HAP-1 (cell line): ENCODE results near the gene PHF21A.
"Not testable (repeated sequence)": the region's sequence is repeated elsewhere in the genome, so short reads cannot be mapped to it uniquely, and the experiment has no call there.

Experiments used
- DNase-seq, 2 experiments: peaks; one replicate each; pipeline ENCODE4 v3.0.0-alpha.2; 2016 to 2020; ENCODE audit warnings: low spot score in 2 of 2
- H3K27me3 ChIP-seq: fragments of 250-450 bp; sonication (Bioruptor Pico); 2 replicates; pipeline ENCODE4 v1.5.1; 2020; ENCODE audit warnings: low read depth, mild to moderate bottlenecking, moderate library complexity
- H3K36me3 ChIP-seq: fragments of 250-450 bp; sonication (Bioruptor Pico); replicated peaks from 2 replicates; pipeline ENCODE4 v1.5.1; 2020; ENCODE audit warnings: mild to moderate bottlenecking
- H3K4me1 ChIP-seq: fragments of 250-450 bp; sonication (Bioruptor Pico); 2 replicates; pipeline ENCODE4 v1.5.1; 2020; ENCODE audit warnings: mild to moderate bottlenecking
- H3K4me3 ChIP-seq: fragments of 250-450 bp; sonication (Bioruptor Pico); 2 replicates; pipeline ENCODE4 v1.5.1; 2020; ENCODE audit warnings: mild to moderate bottlenecking, moderate library complexity
- H3K9me3 ChIP-seq: fragments of 250-450 bp; sonication (Bioruptor Pico); 2 replicates; pipeline ENCODE4 v1.5.1; 2020; ENCODE audit warnings: mild to moderate bottlenecking, moderate library complexity
- in situ Hi-C: fragments of 300-500 bp; cut with MboI; formaldehyde crosslinking; loops from 3 replicates; pipeline ENCODE4 v1.14.3; 2020; ENCODE audit warnings: low sequenced_read_pairs, inconsistent platforms, mixed read lengths

PHF21A gene

DNA sequence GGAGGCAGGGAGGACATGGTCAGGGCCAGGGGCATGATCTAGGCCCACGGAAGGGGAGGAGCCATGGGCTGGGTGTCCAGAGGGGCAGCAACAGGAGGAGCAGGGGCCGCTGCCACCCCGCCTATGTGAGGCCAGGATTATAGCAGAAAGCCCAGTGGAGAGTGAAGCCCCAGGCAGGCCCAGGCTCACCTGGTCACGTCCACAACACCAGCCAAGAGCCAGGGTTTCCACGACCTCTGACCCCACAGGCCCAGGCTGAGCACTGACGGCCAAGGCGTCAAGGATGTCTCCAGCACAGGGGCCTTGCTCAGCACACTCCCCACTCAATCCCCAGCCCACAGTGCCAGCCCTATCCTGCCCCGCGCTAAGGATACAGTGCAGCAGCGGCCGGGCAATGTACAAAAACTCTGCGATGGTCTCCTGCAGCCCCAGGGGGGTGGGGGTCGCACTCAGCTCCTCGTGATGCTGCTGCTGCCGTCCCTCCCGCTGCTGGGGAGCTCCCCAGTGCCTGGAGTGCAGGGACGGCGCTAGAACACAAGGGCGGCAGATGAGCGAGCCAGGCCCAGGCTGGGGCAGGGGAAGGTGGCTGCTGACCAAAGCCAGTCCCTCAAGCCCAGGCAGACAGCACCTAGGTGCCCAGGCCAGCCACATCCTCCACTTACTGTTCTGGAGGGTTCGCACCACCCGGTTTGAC, 207.2 kb downstream of the PHF21A start:
- Histone ChIP-seq H3K4me3 (no peak overlapping the region), H3K4me1 (peaks cover 7% of the 10 kb centered on the region), H3K9me3 (no peaks in the 10 kb centered on the region), H3K27me3 (no peaks in the 10 kb centered on the region), H3K36me3 (peaks cover 21% of the 10 kb centered on the region)
- DNase-seq, result no peak
- in situ Hi-C loops, result no loop called here

DNA sequence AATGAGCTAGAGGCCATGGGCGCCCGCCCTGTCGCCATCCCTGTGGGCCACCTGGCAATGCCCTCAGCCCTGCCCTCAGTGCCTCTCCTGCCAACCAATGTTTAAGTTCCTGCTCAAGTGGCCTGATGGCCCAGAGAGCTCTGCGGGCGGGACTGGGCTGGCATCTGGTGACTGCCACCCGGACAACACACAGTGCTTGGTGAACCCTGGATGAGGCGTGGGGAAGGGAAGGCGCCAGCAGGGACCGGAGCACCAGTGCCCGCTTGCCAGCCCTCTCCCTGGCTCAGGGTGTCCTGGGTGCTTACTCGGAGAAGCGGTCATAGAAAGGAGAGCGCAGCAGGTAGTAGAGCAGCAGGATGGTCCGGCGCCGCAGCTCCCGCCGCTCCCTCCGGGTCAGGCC, 207.7 kb downstream of the PHF21A start:
- in situ Hi-C loops, result no loop called here
- Histone ChIP-seq H3K4me3 (no peak overlapping the region), H3K4me1 (peaks cover 4% of the 10 kb centered on the region; the same call in 1 of the 2 replicates), H3K9me3 (no peaks in the 10 kb centered on the region), H3K36me3 (peaks cover 21% of the 10 kb centered on the region), H3K27me3 (no peaks in the 10 kb centered on the region)
- no peak for DNase-seq

DNA sequence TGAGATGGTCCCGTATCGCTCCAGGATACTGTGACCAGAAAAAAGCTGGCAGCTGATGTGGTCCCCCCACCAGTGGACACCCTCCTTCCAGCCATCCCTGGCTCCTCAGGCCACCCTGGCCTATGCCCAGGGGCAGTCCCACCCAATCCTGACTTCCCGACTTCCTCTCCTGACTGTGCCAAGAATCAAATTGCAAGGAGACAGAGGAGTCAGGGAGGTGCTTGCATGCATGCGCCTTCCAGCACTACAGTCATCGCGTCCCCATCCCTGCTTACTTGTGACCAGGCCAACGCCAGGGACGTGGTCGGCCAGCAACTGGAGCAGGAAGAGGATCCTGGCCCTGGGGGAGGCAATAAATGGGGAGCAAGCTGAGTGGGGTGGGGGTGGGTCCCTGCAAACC, 210.6 kb downstream of the PHF21A start:
- in situ Hi-C loops, result no loop called here
- Histone ChIP-seq H3K9me3 (no peaks in the 10 kb centered on the region), H3K36me3 (peaks cover 21% of the 10 kb centered on the region), H3K27me3 (no peaks in the 10 kb centered on the region), H3K4me1 (no peaks in the 10 kb centered on the region), H3K4me3 (no peak overlapping the region)
- DNase-seq, result no peak

DNA sequence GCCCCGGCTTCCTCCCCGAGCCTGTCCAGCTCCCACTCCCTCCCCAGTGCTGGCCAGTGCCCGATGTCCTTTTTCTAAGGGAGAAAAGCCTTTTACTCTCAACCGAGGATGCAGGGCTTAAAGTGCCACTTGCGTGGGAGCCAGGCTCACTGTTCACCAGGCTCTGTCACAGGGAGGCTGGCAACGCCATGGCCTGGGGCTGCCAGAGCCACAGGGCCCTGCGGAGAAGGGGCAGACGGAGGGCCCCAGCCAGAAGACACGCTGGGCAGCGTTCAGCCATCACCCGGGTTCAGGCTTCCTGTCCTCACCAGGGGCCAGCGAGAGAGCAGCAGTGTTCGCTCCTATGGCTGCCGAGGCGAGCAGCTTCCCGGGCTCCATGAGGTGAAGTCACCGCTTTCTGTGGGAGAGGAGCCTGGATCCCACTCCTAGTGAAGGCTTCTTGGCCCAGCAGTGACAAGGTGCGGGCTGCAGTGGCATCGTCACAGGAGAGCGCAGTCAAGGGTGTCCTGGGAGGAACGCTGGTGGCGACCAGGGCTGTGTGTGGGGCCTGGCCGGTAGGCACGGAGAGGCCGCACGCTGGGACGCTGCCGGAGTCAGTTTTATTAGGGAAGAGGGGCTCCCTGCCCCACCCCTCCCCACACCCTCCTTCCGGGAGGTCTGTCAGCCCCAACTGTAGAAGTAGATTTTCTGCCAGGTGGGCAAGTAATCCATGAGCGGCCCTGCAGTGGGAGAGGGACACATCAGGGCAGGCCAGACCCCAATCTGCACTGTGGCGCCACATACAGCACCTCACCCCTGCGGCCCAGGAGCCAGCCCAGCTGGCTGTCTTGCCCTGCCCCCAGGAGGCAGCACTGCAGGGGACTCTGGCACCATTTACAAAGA, 211.4 kb downstream of the PHF21A start:
- peaks cover 18% of the 10 kb centered on the region for H3K36me3 ChIP-seq
- no peak for DNase-seq
- no peak overlapping the region for H3K4me3 ChIP-seq
- H3K9me3 ChIP-seq, result no peaks in the 10 kb centered on the region
- in situ Hi-C loops, result loop anchor here (10.0 kb wide), 1 partner anchor 55 kb away; no protein-coding TSS in a partner anchor
- H3K27me3 ChIP-seq, result no peaks in the 10 kb centered on the region
- no peaks in the 10 kb centered on the region for H3K4me1 ChIP-seq

DNA sequence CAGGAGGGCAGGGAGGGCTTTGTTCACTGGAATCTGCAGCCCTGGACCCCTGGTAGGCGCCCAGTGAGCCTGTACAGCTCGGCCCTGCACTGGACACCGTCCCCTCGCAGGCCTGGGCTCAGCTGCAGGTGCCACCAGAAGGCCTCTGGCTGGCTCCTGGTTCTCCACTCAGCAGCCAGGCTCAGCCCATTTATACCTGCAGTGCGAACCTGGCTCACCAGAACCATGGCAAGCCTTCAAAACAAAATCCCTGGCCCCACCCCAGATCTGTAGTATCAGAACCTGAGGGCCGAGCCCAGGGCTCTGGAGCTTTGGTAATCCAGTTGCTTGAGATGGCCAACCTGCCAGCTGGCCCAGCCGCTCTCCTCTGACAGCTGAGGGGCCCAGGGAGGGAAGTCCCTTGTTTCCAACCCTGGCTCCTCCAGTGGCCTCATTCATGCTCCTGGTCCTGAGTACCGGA, 213.3 kb downstream of the PHF21A start:
- DNase-seq, result no peak
- peaks cover 1% of the 10 kb centered on the region for H3K36me3 ChIP-seq
- no peaks in the 10 kb centered on the region for H3K4me1 ChIP-seq
- no peaks in the 10 kb centered on the region for H3K9me3 ChIP-seq
- H3K4me3 ChIP-seq, result no peak overlapping the region
- in situ Hi-C loops, result loop anchor here (10.0 kb wide), 1 partner anchor 57 kb away; no protein-coding TSS in a partner anchor
- no peaks in the 10 kb centered on the region for H3K27me3 ChIP-seq

DNA sequence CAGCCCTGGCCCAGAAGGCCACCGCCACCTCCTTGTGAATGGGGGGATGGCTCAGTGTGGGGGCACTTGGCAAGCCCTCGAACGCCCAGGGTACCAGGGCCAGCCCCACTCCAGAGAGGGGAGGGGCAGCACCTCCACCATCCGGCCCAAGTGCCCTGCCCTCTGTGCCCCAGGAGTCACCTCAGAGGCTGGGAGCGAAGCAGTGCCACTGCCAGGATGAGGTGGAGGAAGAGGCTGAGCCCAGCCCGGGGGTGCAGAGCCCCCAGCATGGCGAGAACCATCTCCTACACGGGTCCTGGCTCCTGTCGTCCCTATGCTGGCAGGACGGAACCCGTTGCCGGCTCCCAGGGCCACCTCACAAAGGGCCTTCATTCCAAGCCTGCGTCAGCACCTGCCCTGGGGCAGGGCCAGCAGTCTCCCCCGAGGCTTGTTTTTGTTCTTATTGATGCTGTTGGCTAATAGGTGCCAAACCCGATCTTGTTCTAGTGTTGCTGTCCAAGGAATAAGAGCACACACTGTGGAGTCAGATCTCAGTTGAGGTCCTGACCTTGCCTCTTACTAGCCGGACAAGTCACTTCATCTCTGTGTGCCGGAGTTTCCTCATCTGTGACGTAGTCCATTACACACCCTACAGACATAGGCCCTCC, 214.2 kb downstream of the PHF21A start, which contains the start of gene FREY1:
TSS of gene FREY1 (minus strand) at position 307 of the 647 bp plus-strand sequence. CDS start at position 281, 26 bp downstream.
- in situ Hi-C loops, result loop anchor here (10.0 kb wide), 1 partner anchor 58 kb away; no protein-coding TSS in a partner anchor
- Histone ChIP-seq H3K27me3 (no peaks in the 10 kb centered on the region), H3K4me1 (no peaks in the 10 kb centered on the region), H3K9me3 (no peaks in the 10 kb centered on the region), H3K4me3 (no peak within 1 kb of the TSS), H3K36me3 (no peaks in the 10 kb centered on the region; the same call in none of the 2 replicates)
- DNase-seq, result no peak

DNA sequence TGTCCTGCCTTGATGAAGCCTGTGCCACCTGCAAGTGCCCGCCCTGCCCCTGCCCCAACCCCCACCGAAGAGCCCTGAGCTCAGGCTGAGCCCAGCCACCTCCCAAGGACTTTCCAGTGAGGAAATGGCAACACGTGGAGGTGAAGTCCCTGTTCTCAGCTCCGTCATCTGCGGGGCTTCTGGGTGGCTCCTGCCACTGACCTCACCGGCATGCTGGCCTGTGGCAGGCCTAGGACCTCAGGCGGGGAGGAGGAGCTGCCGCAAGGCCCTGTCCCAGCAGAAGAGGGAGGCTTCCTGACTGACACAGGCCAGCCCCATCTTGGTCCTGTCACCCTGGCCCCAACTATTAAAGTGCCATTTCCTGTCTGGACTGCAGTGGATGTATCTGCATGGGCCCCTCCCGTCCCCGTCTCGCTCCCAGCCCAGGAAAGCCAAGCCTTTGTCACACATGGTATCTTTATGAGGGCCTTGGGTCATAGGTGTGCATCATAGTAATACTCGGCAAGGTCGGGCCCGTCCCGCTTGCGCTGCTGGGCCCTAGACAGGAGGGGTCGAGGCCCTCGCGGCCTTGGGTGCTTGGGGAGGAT, 215.1 kb downstream of the PHF21A start:
- Histone ChIP-seq H3K27me3 (no peaks in the 10 kb centered on the region), H3K9me3 (no peaks in the 10 kb centered on the region), H3K4me1 (no peaks in the 10 kb centered on the region), H3K4me3 (no peak overlapping the region), H3K36me3 (no peaks in the 10 kb centered on the region; the same call in none of the 2 replicates)
- no peak for DNase-seq
- in situ Hi-C loops, result loop anchor here (10.0 kb wide), 1 partner anchor 59 kb away; no protein-coding TSS in a partner anchor

DNA sequence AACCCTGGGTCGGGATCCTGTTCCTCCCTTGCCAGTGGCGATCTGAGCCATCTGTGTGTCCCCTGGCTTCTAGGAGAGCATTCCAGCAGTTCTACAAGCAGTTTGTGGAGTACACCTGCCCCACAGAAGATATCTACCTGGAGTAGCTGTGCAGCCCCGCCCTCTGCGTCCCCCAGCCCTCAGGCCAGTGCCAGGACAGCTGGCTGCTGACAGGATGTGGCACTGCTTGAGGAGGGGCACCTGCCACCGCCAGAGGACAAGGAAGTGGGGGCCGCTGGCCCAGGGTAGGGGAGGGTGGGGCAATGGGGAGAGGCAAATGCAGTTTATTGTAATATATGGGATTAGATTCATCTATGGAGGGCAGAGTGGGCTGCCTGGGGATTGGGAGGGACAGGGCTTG, 215.7 kb downstream of the PHF21A start:
- H3K36me3 ChIP-seq, H3K9me3 ChIP-seq, H3K27me3 ChIP-seq, H3K4me1 ChIP-seq, DNase-seq, H3K4me3 ChIP-seq: not testable (repeated sequence)
- in situ Hi-C loops, result loop anchor here (10.0 kb wide), 1 partner anchor 59 kb away; no protein-coding TSS in a partner anchor

DNA sequence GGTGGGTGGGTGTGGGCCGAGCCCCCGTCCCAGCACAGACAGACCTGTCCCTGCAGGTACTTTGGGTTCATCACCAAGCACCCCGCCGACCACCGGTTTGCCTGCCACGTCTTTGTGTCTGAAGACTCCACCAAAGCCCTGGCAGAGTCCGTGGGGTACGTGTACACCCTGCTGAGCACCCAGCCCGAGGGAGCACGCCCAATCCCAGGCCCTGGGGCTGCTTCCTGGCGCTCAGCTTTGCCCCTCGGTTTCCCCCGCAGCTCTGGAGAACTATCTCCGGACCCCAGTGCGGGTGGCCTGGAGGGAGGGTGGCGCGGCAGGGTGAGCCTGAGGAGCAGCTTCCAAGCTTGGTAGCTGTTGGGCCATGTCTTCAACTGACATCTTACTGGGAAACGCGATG, 216.2 kb downstream of the PHF21A start:
- H3K36me3 ChIP-seq, result no peaks in the 10 kb centered on the region; the same call in none of the 2 replicates
- no peak for DNase-seq
- H3K27me3 ChIP-seq, result no peaks in the 10 kb centered on the region
- H3K9me3 ChIP-seq, result no peaks in the 10 kb centered on the region
- in situ Hi-C loops, result loop anchor here (10.0 kb wide), 1 partner anchor 60 kb away; no protein-coding TSS in a partner anchor
- H3K4me3 ChIP-seq, result no peak overlapping the region
- no peaks in the 10 kb centered on the region for H3K4me1 ChIP-seq

DNA sequence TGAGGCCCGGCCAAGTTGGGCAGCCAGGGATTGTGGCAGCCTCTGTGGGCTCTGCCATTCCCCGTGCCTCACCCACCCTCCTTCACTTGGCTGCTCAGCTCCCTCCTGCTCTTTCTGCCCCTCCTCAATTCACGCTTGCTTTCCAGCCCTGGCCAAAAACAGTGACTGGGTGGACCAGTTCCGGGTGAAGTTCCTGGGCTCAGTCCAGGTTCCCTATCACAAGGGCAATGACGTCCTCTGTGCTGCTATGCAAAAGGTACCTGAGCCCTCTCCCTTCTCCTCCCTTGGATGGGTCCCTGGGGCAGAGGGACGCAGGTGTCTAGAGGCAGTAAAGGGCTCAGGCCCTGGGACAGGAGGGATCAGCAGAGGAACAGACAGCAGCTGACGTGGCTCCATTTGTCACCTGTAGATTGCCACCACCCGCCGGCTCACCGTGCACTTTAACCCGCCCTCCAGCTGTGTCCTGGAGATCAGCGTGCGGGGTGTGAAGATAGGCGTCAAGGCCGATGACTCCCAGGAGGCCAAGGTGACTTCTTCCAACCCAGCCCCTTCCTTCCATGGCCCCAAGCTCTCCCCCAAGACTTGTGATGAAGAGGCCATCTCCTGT, 216.8 kb downstream of the PHF21A start:
- Histone ChIP-seq H3K4me3 (no peak overlapping the region), H3K9me3 (no peaks in the 10 kb centered on the region), H3K4me1 (peaks cover 1% of the 10 kb centered on the region), H3K27me3 (no peaks in the 10 kb centered on the region), H3K36me3 (no peaks in the 10 kb centered on the region; the same call in none of the 2 replicates)
- in situ Hi-C loops, result loop anchor here (10.0 kb wide), 1 partner anchor 60 kb away; no protein-coding TSS in a partner anchor
- no peak for DNase-seq

DNA sequence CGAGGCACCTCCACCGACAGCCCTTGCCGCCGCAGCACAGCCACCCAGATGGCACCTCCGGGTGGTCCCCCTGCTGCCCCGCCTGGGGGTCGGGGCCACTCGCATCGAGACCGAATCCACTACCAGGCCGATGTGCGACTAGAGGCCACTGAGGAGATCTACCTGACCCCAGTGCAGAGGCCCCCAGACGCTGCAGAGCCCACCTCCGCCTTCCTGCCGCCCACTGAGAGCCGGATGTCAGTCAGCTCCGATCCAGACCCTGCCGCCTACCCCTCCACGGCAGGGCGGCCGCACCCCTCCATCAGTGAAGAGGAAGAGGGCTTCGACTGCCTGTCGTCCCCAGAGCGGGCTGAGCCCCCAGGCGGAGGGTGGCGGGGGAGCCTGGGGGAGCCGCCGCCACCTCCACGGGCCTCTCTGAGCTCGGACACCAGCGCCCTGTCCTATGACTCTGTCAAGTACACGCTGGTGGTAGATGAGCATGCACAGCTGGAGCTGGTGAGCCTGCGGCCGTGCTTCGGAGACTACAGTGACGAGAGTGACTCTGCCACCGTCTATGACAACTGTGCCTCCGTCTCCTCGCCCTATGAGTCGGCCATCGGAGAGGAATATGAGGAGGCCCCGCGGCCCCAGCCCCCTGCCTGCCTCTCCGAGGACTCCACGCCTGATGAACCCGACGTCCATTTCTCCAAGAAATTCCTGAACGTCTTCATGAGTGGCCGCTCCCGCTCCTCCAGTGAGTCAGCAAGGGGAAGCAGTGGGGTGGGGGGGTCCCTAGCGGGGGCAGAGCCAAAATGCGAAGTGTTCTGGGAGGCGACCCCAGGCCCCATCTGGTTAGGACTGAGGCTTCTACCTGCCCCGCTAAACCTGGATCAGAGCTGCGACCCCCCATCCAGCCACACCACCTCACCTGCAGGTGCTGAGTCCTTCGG, 218.5 kb downstream of the PHF21A start:
- H3K27me3 ChIP-seq, result no peaks in the 10 kb centered on the region
- peaks cover 6% of the 10 kb centered on the region for H3K4me1 ChIP-seq
- in situ Hi-C loops, result loop anchor here (10.0 kb wide), 1 partner anchor 62 kb away; no protein-coding TSS in a partner anchor
- no peaks in the 10 kb centered on the region for H3K9me3 ChIP-seq
- no peak overlapping the region for H3K4me3 ChIP-seq
- no peak for DNase-seq
- H3K36me3 ChIP-seq, result no peaks in the 10 kb centered on the region; the same call in 1 of the 2 replicates

DNA sequence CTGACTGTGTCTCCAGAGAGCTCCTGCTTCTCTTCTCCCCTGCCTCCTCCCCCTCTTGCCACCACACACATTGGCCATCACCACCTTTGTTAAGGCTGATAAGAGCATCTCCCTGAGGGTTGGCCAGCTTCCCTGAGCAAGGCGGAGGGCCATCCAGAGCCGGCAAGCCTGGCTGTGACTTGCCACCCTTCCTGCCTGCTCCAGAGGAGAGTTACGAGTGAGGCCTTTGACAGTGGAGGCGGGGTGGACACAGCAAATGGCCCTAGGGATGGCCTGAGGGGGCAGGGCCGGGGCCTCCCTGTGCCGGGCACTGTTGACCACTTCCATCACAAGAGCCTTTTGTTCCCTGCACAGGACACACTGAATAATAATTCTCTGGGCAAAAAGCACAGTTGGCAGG, 219.6 kb downstream of the PHF21A start:
- H3K4me1 ChIP-seq, result peaks cover 6% of the 10 kb centered on the region
- H3K36me3 ChIP-seq, result no peaks in the 10 kb centered on the region; the same call in 1 of the 2 replicates
- no peaks in the 10 kb centered on the region for H3K27me3 ChIP-seq
- in situ Hi-C loops, result loop anchor here (10.0 kb wide), 1 partner anchor 63 kb away; no protein-coding TSS in a partner anchor
- no peaks in the 10 kb centered on the region for H3K9me3 ChIP-seq
- DNase-seq, result no peak
- no peak overlapping the region for H3K4me3 ChIP-seq
